ENCODE results near the gene CACNA2D2.

DNA sequence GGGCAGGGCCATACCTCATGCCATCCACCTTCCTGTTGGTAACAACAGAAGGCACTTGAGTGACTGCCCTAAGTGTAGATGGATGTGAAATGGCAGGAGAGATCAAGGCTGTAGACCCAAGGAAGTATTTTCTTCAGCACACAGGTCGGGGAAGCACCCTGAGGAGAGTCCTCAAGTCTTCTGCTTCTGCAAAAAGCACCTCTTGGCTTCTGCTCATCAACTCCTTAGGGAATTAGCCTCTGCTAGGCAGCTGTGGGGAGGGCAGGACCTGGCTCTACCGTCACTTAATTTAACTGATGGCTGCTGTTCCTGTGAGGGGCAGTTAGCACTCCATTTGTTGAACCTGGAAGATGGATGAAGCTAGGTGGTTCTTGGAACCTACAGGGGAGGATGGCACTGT is 6.9 kb upstream of the CACNA2D2 start:
- TF ChIP-seq, protein P1, sequence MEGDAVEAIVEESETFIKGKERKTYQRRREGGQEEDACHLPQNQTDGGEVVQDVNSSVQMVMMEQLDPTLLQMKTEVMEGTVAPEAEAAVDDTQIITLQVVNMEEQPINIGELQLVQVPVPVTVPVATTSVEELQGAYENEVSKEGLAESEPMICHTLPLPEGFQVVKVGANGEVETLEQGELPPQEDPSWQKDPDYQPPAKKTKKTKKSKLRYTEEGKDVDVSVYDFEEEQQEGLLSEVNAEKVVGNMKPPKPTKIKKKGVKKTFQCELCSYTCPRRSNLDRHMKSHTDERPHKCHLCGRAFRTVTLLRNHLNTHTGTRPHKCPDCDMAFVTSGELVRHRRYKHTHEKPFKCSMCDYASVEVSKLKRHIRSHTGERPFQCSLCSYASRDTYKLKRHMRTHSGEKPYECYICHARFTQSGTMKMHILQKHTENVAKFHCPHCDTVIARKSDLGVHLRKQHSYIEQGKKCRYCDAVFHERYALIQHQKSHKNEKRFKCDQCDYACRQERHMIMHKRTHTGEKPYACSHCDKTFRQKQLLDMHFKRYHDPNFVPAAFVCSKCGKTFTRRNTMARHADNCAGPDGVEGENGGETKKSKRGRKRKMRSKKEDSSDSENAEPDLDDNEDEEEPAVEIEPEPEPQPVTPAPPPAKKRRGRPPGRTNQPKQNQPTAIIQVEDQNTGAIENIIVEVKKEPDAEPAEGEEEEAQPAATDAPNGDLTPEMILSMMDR (IDR thresholded peaks at IDR 0.05), result no peak
- no peak for TF ChIP-seq POLR2A (IDR thresholded peaks at IDR 0.05)

All from body of pancreas (tissue), 4 donors.